Placental pericyte (primary cell): Measurements from ENCODE around the gene IAH1. TPM values are rescaled to one million over a fixed set of nuclear protein-coding genes. Genes with fewer than 3 reads are reported as not detected.

Experiments
- total RNA-seq: library from RNA; depleted of rRNA; stranded (reverse); fragments of >200 nt; gene quantifications from 2 replicates; pipeline ENCODE4 v1.2.3, GENCODE V29; 2012

Gene IAH1, protein sequence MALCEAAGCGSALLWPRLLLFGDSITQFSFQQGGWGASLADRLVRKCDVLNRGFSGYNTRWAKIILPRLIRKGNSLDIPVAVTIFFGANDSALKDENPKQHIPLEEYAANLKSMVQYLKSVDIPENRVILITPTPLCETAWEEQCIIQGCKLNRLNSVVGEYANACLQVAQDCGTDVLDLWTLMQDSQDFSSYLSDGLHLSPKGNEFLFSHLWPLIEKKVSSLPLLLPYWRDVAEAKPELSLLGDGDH
- 48.4 and 54.5 TPM in 2 replicates for total RNA-seq

DNA sequence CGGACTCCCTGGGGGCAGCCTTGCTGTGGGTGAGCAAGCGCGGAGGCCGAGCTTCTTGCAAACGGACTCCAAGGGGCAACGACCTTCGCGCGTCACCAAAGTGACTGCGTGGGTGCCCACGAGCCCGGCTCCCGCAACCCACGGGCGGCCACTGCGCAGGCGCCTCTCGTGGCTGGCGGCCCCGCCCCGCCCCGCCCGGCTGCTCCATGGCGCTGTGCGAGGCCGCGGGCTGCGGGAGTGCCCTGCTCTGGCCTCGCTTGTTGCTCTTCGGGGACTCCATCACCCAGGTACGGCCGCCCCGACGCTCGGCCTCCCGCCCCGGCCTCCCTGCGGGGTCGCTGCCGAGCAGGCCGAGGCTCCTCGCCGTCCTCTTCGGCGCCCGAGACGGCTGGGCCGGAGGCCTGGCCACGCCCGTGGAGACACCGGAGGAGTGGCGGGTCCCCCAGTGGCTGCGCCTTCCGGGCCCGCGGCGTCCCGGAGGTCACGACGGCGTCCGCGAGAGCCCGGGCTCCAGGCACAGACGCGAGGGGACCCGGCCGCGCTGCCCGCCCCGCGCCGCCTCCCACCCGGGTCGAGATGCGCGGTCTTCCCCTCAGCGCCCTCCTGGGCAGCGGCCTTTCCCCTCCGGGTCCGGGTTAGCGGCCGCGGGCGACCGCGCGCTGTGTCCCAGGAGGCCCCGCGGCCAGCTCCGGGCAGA is at the start of gene IAH1:
Gene IAH1 (plus strand): TSS at position 191 of the 697 bp plus-strand sequence. CDS start 16 bp downstream, at position 207.

Other genes starting within 250 kb of the IAH1 start
- gene ITGB1BP1, start 51.0 kb upstream of the IAH1 start, total RNA-seq = 19.9 and 39.7 TPM in 2 replicates
- 60.6 and 64.1 TPM in 2 replicates for gene CPSF3, start 50.9 kb upstream of the IAH1 start, total RNA-seq
- gene ADAM17, start 81.3 kb downstream of the IAH1 start, total RNA-seq = 42.5 and 148 TPM in 2 replicates
- gene YWHAQ, start 156.4 kb downstream of the IAH1 start, total RNA-seq = 294 and 424 TPM in 2 replicates